WI38 (cell line): ENCODE data around the gene TP53INP2.
"Not testable (repeated sequence)": the region's sequence is repeated elsewhere in the genome, so short reads cannot be mapped to it uniquely, and the experiment has no call there.

Experiments
- H3K4me3 ChIP-seq: 2 replicates; pipeline ENCODE4 v1.5.1; 2011; ENCODE audit warnings: low read depth, mild to moderate bottlenecking, control low read depth, low read length
- TF ChIP-seq, protein P1 (sequence below): IDR thresholded peaks from 2 replicates; pipeline ENCODE4 v1.5.1; 2012; ENCODE audit warnings: low read depth, mild to moderate bottlenecking, control low read depth, low read length

TP53INP2 gene

GRCh38 chr20:34720266-34720665, 16.1 kb downstream of the TP53INP2 start:
- TF ChIP-seq, protein P1, sequence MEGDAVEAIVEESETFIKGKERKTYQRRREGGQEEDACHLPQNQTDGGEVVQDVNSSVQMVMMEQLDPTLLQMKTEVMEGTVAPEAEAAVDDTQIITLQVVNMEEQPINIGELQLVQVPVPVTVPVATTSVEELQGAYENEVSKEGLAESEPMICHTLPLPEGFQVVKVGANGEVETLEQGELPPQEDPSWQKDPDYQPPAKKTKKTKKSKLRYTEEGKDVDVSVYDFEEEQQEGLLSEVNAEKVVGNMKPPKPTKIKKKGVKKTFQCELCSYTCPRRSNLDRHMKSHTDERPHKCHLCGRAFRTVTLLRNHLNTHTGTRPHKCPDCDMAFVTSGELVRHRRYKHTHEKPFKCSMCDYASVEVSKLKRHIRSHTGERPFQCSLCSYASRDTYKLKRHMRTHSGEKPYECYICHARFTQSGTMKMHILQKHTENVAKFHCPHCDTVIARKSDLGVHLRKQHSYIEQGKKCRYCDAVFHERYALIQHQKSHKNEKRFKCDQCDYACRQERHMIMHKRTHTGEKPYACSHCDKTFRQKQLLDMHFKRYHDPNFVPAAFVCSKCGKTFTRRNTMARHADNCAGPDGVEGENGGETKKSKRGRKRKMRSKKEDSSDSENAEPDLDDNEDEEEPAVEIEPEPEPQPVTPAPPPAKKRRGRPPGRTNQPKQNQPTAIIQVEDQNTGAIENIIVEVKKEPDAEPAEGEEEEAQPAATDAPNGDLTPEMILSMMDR = no peak
- no peak overlapping the region for H3K4me3 ChIP-seq

GRCh38 chr20:34722560-34722959, 18.4 kb downstream of the TP53INP2 start:
- not testable (repeated sequence) for H3K4me3 ChIP-seq

GRCh38 chr20:34724172-34724571, 20.0 kb downstream of the TP53INP2 start:
- TF ChIP-seq, protein P1 = no peak
- H3K4me3 ChIP-seq = no peak overlapping the region

DNA sequence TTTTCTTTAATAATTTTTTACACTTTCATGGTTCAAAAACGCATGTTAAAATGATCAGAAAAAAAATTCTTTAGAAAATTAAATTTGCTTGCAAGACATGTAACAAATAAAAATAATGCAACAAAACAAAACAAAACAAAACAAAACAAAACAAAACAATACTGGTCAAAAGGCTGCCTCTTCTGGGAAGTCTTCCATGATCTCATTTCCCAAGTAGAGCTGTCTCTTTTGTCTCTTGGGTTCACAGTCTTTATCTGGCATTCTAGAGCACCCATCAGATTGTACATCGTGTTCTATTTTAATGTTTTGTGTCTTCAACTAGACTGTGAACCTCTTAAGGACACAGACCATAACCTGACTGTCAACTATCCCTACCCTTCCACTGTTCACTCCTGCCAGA, 25.3 kb downstream of the TP53INP2 start:
- no peak overlapping the region for H3K4me3 ChIP-seq
- TF ChIP-seq, protein P1 = no peak

GRCh38 chr20:34732523-34732922, 28.4 kb downstream of the TP53INP2 start:
- TF ChIP-seq, protein P1 = no peak
- no peak overlapping the region for H3K4me3 ChIP-seq

GRCh38 chr20:34736106-34736735, 32.1 kb downstream of the TP53INP2 start:
- TF ChIP-seq, protein P1 = no peak
- no peak overlapping the region for H3K4me3 ChIP-seq

DNA sequence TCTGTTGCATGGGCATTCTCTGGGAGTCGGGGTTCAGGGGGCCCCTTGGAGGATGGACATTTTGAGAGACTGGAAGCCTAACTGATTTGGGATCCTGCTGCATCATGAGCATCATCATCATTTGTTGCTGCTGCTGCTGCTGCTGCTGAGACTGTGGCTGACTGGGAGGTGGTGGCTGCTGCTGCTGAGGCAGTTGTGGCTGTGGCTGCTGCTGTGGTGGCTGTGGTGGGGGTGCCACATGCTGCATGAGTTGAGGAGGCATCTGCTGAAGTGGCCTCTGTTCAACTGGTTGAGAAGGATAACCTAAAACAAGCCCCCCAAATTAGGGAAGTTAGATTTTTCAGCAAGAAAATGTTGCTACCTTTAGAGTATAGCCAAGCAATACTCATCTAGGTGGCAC, 38.9 kb downstream of the TP53INP2 start:
- TF ChIP-seq, protein P1 = no peak
- no peak overlapping the region for H3K4me3 ChIP-seq

DNA sequence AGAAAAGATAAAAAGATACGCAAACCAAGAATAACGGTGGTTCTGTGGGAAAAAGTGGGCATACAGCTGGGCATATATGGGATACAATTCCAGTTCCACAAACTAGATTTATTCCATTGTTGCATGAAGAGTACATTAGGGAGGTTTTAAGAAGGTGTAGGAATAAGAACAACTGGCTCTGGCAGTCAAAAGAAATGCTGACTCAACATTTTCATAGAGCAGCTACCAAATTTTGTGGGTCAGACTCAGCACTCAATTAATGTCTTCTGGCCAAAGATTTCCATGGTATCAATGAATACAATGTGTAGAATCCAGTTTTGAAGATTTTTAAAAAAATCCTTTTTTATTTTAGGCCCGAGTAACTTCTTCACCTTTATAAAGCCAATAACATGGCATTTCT, 40.2 kb downstream of the TP53INP2 start:
- no peak overlapping the region for H3K4me3 ChIP-seq
- TF ChIP-seq, protein P1 = no peak
